IPS-20b (cell line): ENCODE measurements around the gene CNOT3.
"Not testable (repeated sequence)": the region's sequence is repeated elsewhere in the genome, so short reads cannot be mapped to it uniquely, and the experiment has no call there.

Experiments used
- H3K27ac ChIP-seq: one replicate; pipeline ENCODE4 v1.5.1; 2013; ENCODE audit warnings: low read length
- H3K27me3 ChIP-seq: 2 replicates; pipeline ENCODE4 v1.6.1; 2013; ENCODE audit warnings: mild to moderate bottlenecking, low read length, inconsistent platforms; ENCODE audit not compliant: insufficient read depth
- H3K36me3 ChIP-seq: 2 replicates; pipeline ENCODE4 v1.6.1; 2013; ENCODE audit warnings: low read depth, mild to moderate bottlenecking, inconsistent platforms, low read length, moderate library complexity; ENCODE audit not compliant: insufficient read depth
- H3K4me1 ChIP-seq: 2 replicates; pipeline ENCODE4 v1.6.1; 2013; ENCODE audit warnings: mild to moderate bottlenecking, control low read depth, inconsistent platforms, low read length, moderate library complexity; ENCODE audit not compliant: insufficient read depth
- H3K4me3 ChIP-seq: 2 replicates; pipeline ENCODE4 v1.5.1; 2013; ENCODE audit warnings: mild to moderate bottlenecking, low read length, inconsistent platforms
- H3K9ac ChIP-seq: 2 replicates; pipeline ENCODE4 v1.6.1; 2013; ENCODE audit warnings: low read depth, mild to moderate bottlenecking, inconsistent platforms, low read length, moderate library complexity
- H3K9me3 ChIP-seq: 2 replicates; pipeline ENCODE4 v1.6.1; 2013; ENCODE audit warnings: mild to moderate bottlenecking, low read depth, low read length, inconsistent platforms; ENCODE audit not compliant: insufficient read depth

Gene CNOT3

GRCh38 chr19:54191011-54191810, 53.6 kb downstream of the CNOT3 start, which contains the start of gene TSEN34:
Gene TSEN34 (plus strand): TSS chr19:54191308. CDS start chr19:54191365, 57 bp downstream.
- H3K27ac ChIP-seq, result peak within 1 kb of the TSS; percentile 75
- peak within 1 kb of the TSS; percentile 91 for H3K9ac ChIP-seq
- peak within 1 kb of the TSS; percentile 75 for H3K4me3 ChIP-seq
- H3K27me3 ChIP-seq, result no peaks in the 10 kb centered on the region
- peaks cover 27% of the 10 kb centered on the region for H3K36me3 ChIP-seq
- H3K4me1 ChIP-seq, result peaks cover 4% of the 10 kb centered on the region; the same call in 1 of the 2 replicates
- no peaks in the 10 kb centered on the region for H3K9me3 ChIP-seq

DNA sequence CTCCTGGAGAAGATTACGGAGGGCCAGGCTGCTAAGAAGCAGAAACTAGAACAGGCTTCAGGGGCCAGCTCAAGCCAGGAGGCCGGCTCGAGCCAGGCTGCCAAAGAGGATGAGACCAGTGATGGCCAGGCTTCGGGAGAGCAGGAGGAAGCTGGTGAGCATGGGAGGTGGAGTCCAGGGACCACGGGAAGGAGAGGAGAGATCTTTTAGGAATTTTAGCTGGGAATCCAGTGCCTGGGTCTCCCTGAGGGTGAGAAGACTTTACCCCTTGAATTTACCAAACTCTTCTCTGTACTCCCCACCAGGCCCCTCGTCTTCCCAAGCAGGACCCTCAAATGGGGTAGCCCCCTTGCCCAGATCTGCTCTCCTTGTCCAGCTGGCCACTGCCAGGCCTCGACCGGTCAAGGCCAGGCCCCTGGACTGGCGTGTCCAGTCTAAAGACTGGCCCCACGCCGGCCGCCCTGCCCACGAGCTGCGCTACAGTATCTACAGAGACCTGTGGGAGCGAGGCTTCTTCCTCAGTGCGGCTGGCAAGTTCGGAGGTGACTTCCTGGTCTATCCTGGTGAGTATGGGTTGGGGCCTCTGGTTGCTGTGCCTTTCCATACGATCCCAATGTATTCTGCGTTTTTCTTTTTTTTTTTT, 54.4 kb downstream of the CNOT3 start:
- Histone ChIP-seq H3K27ac (peak overlapping the region; percentile 53), H3K4me1 (peaks cover 4% of the 10 kb centered on the region; the same call in 1 of the 2 replicates)

DNA sequence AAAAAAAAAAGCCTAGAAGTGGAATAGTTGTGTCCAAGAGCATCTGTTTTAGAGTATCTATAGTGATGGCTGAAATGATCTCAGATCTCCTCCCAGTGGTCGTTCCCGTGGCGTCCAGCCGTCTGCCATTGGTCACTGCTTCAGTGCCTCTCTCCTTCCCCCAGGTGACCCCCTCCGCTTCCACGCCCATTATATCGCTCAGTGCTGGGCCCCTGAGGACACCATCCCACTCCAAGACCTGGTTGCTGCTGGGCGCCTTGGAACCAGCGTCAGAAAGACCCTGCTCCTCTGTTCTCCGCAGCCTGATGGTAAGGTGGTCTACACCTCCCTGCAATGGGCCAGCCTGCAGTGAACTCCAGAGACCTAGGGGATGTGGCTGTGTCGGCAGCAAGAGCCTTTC, 55.4 kb downstream of the CNOT3 start:
- Histone ChIP-seq H3K4me3 (no peak overlapping the region), H3K36me3 (peaks cover 15% of the 10 kb centered on the region), H3K27me3 (no peaks in the 10 kb centered on the region), H3K9ac (no peak overlapping the region), H3K27ac (no peak overlapping the region), H3K4me1 (peaks cover 4% of the 10 kb centered on the region; the same call in 1 of the 2 replicates), H3K9me3 (no peaks in the 10 kb centered on the region)

More for the DNA sequence above, 54.4 kb downstream of the CNOT3 start:
- Histone ChIP-seq H3K9me3 (no peaks in the 10 kb centered on the region), H3K4me3 (peak overlapping the region; percentile 75), H3K27me3 (no peaks in the 10 kb centered on the region), H3K36me3 (peaks cover 20% of the 10 kb centered on the region), H3K9ac (peak overlapping the region; percentile 91)

GRCh38 chr19:54194463-54194862, 56.9 kb downstream of the CNOT3 start:
- H3K27ac ChIP-seq, H3K4me1 ChIP-seq, H3K27me3 ChIP-seq, H3K9ac ChIP-seq, H3K4me3 ChIP-seq, H3K9me3 ChIP-seq: not testable (repeated sequence)
- peaks cover 15% of the 10 kb centered on the region for H3K36me3 ChIP-seq

GRCh38 chr19:54196536-54196935, 59.0 kb downstream of the CNOT3 start:
- Histone ChIP-seq H3K4me1 (peaks cover 4% of the 10 kb centered on the region; the same call in 1 of the 2 replicates), H3K4me3 (no peak overlapping the region), H3K27ac (no peak overlapping the region), H3K27me3 (no peaks in the 10 kb centered on the region), H3K9me3 (no peaks in the 10 kb centered on the region), H3K9ac (no peak overlapping the region), H3K36me3 (peaks cover 21% of the 10 kb centered on the region)

GRCh38 chr19:54197121-54197520, 59.6 kb downstream of the CNOT3 start:
- Histone ChIP-seq H3K9me3 (no peaks in the 10 kb centered on the region), H3K4me3 (no peak overlapping the region), H3K27me3 (no peaks in the 10 kb centered on the region), H3K36me3 (peaks cover 27% of the 10 kb centered on the region), H3K9ac (no peak overlapping the region), H3K4me1 (peaks cover 3% of the 10 kb centered on the region; the same call in 1 of the 2 replicates), H3K27ac (no peak overlapping the region)

GRCh38 chr19:54199401-54199800, 61.8 kb downstream of the CNOT3 start:
- H3K27ac ChIP-seq, result no peak overlapping the region
- H3K27me3 ChIP-seq, result no peaks in the 10 kb centered on the region
- no peaks in the 10 kb centered on the region for H3K9me3 ChIP-seq
- peaks cover 39% of the 10 kb centered on the region for H3K36me3 ChIP-seq
- no peak overlapping the region for H3K4me3 ChIP-seq
- H3K9ac ChIP-seq, result peak overlapping the region; percentile 13; the same call in 1 of the 2 replicates
- peaks cover 13% of the 10 kb centered on the region for H3K4me1 ChIP-seq

GRCh38 chr19:54201172-54201701, 63.7 kb downstream of the CNOT3 start:
- H3K9me3 ChIP-seq, result no peaks in the 10 kb centered on the region
- H3K4me1 ChIP-seq, result peaks cover 22% of the 10 kb centered on the region
- peaks cover 53% of the 10 kb centered on the region for H3K36me3 ChIP-seq
- H3K9ac ChIP-seq, result peak overlapping the region; percentile 95
- no peaks in the 10 kb centered on the region for H3K27me3 ChIP-seq
- peak overlapping the region; percentile 84 for H3K4me3 ChIP-seq
- peak overlapping the region; percentile 80 for H3K27ac ChIP-seq

DNA sequence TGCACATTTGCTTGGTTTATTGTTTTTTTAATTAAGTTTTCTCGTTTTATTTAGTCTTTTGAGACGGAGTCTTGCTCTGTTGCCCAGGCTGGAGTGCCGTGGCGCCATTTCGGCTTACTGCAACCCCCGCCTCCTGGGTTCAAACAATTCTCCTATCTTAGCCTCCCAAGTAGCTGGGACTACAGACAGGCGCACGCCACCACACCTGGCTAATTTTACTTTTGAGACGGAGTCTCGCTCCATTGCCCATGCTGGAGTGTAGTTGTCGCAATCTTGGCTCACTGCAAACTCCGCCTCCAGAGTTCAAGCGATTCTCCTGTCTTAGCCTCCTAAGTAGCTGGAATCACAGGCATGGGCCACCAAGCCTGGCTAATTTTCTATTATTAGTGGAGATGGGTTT, 64.4 kb downstream of the CNOT3 start:
- peaks cover 22% of the 10 kb centered on the region for H3K4me1 ChIP-seq

GRCh38 chr19:54203151-54203611, 65.6 kb downstream of the CNOT3 start:
- Histone ChIP-seq H3K4me3 (peak overlapping the region; percentile 84), H3K9ac (peak overlapping the region; percentile 95), H3K36me3 (peaks cover 72% of the 10 kb centered on the region), H3K9me3 (no peaks in the 10 kb centered on the region), H3K27me3 (no peaks in the 10 kb centered on the region), H3K27ac (no peak overlapping the region), H3K4me1 (peaks cover 22% of the 10 kb centered on the region)

More for the DNA sequence above, 64.4 kb downstream of the CNOT3 start:
- peak overlapping the region; percentile 95 for H3K9ac ChIP-seq
- peaks cover 60% of the 10 kb centered on the region for H3K36me3 ChIP-seq
- H3K27me3 ChIP-seq, result no peaks in the 10 kb centered on the region
- no peak overlapping the region for H3K27ac ChIP-seq
- H3K4me3 ChIP-seq, result peak overlapping the region; percentile 84
- H3K9me3 ChIP-seq, result no peaks in the 10 kb centered on the region

- Histone ChIP-seq H3K9me3 (no peaks in the 10 kb centered on the region), H3K36me3 (peaks cover 81% of the 10 kb centered on the region), H3K4me3 (peak overlapping the region; percentile 84), H3K27ac (no peak overlapping the region), H3K9ac (peak overlapping the region; percentile 64), H3K4me1 (peaks cover 22% of the 10 kb centered on the region), H3K27me3 (no peaks in the 10 kb centered on the region)
These were observed 67.4 kb downstream of the CNOT3 start for GRCh38 chr19:54204767-54205468.
